Germinal center (tissue), 1 donor: ENCODE results near the gene USH1C.

Source experiments
- DNase-seq: peaks from one replicate; pipeline ENCODE4 v3.0.0; 2012; ENCODE audit warnings: mixed read lengths, low spot score

Gene USH1C

GRCh38 chr11:17570034-17570433 lies 25.8 kb upstream of the USH1C start:
- no peak for DNase-seq

GRCh38 chr11:17568944-17569343 lies 24.7 kb upstream of the USH1C start:
- no peak for DNase-seq

- DNase-seq: no peak
These were observed 20.4 kb upstream of the USH1C start for GRCh38 chr11:17564687-17565042.

GRCh38 chr11:17563961-17564686 lies 19.9 kb upstream of the USH1C start:
- no peak for DNase-seq

GRCh38 chr11:17563231-17563646 lies 19.0 kb upstream of the USH1C start:
- DNase-seq: no peak

GRCh38 chr11:17561526-17561925 lies 17.3 kb upstream of the USH1C start:
- no peak for DNase-seq

- DNase-seq: no peak
These were observed 16.8 kb upstream of the USH1C start for GRCh38 chr11:17561111-17561415.

GRCh38 chr11:17560281-17561110 lies 16.3 kb upstream of the USH1C start:
- DNase-seq: no peak

GRCh38 chr11:17559341-17560087 lies 15.3 kb upstream of the USH1C start:
- DNase-seq: no peak

GRCh38 chr11:17558916-17559315 lies 14.7 kb upstream of the USH1C start:
- no peak for DNase-seq

- no peak for DNase-seq
These were observed 14.0 kb upstream of the USH1C start for GRCh38 chr11:17558025-17558780.

- DNase-seq: no peak
These were observed 12.8 kb upstream of the USH1C start for GRCh38 chr11:17556999-17557398.

GRCh38 chr11:17554487-17554886 lies 10.3 kb upstream of the USH1C start:
- DNase-seq: no peak

- no peak for DNase-seq
These were observed 9.0 kb upstream of the USH1C start for GRCh38 chr11:17553249-17553546.

- no peak for DNase-seq
These were observed 8.4 kb upstream of the USH1C start for GRCh38 chr11:17552392-17553248.

- no peak for DNase-seq
These were observed 7.8 kb upstream of the USH1C start for GRCh38 chr11:17552041-17552355.

GRCh38 chr11:17551347-17552040 lies 7.3 kb upstream of the USH1C start:
- no peak for DNase-seq

- no peak for DNase-seq
These were observed 6.5 kb upstream of the USH1C start for GRCh38 chr11:17550450-17551346.

GRCh38 chr11:17548444-17548843 lies 4.2 kb upstream of the USH1C start:
- no peak for DNase-seq

- DNase-seq: no peak
These were observed 3.7 kb upstream of the USH1C start for GRCh38 chr11:17547932-17548331.
